Measurements from ENCODE around the gene GMDS. TPM values are rescaled to one million over a fixed set of nuclear protein-coding genes. Genes with fewer than 3 reads are reported as not detected.

Gene GMDS
- total RNA-seq, 2 experiments from 2014 or later = 38.4 to 41.3 TPM

- no peak overlapping the region for H3K4me3 Mint-ChIP-seq
- intact Hi-C loops (cut with micrococcal nuclease) = no loop called here
- no peaks in the 10 kb centered on the region for H3K4me1 Mint-ChIP-seq (ENCODE audit: low read depth)
- DNase-seq = no peak
- no peak overlapping the region for H3K27ac Mint-ChIP-seq
- peaks cover 9% of the 10 kb centered on the region for H3K36me3 Mint-ChIP-seq (ENCODE audit: low read depth)
- CTCF ChIA-PET = no interaction called here
- H3K27me3 Mint-ChIP-seq (ENCODE audit: low read depth) = no peaks in the 10 kb centered on the region
- H3K9me3 Mint-ChIP-seq = no peaks in the 10 kb centered on the region
Measured at GRCh38 chr6:1737463-1738311, 507.7 kb downstream of the GMDS start.

- H3K4me3 Mint-ChIP-seq = no peak overlapping the region
- CTCF ChIA-PET = no interaction called here
- H3K27me3 Mint-ChIP-seq (ENCODE audit: low read depth) = no peaks in the 10 kb centered on the region
- peaks cover 9% of the 10 kb centered on the region for H3K36me3 Mint-ChIP-seq (ENCODE audit: low read depth)
- intact Hi-C loops (cut with micrococcal nuclease) = no loop called here
- H3K4me1 Mint-ChIP-seq (ENCODE audit: low read depth) = no peaks in the 10 kb centered on the region
- H3K9me3 Mint-ChIP-seq = peaks cover 3% of the 10 kb centered on the region
- no peak for DNase-seq
- no peak overlapping the region for H3K27ac Mint-ChIP-seq
Measured at GRCh38 chr6:1736346-1737105, 508.9 kb downstream of the GMDS start.

GRCh38 chr6:1735239-1735803, 510.1 kb downstream of the GMDS start:
- DNase-seq = no peak
- no peaks in the 10 kb centered on the region for H3K4me1 Mint-ChIP-seq (ENCODE audit: low read depth)
- no peak overlapping the region for H3K27ac Mint-ChIP-seq
- H3K27me3 Mint-ChIP-seq (ENCODE audit: low read depth) = no peaks in the 10 kb centered on the region
- intact Hi-C loops (cut with micrococcal nuclease) = no loop called here
- CTCF ChIA-PET = no interaction called here
- no peak overlapping the region for H3K4me3 Mint-ChIP-seq
- peaks cover 7% of the 10 kb centered on the region for H3K9me3 Mint-ChIP-seq
- H3K36me3 Mint-ChIP-seq (ENCODE audit: low read depth) = peaks cover 16% of the 10 kb centered on the region

- no peak overlapping the region for H3K4me3 Mint-ChIP-seq
- CTCF ChIA-PET = no interaction called here
- H3K27me3 Mint-ChIP-seq (ENCODE audit: low read depth) = no peaks in the 10 kb centered on the region
- peaks cover 7% of the 10 kb centered on the region for H3K9me3 Mint-ChIP-seq
- peaks cover 17% of the 10 kb centered on the region for H3K36me3 Mint-ChIP-seq (ENCODE audit: low read depth)
- no peak overlapping the region for H3K27ac Mint-ChIP-seq
- no peaks in the 10 kb centered on the region for H3K4me1 Mint-ChIP-seq (ENCODE audit: low read depth)
- intact Hi-C loops (cut with micrococcal nuclease) = no loop called here
- DNase-seq = no peak
Measured at GRCh38 chr6:1730882-1731281, 514.5 kb downstream of the GMDS start.

GRCh38 chr6:1729750-1730140, 515.7 kb downstream of the GMDS start:
- Mint-ChIP-seq H3K9me3 (peaks cover 7% of the 10 kb centered on the region), H3K36me3 (ENCODE audit: low read depth) (peaks cover 22% of the 10 kb centered on the region), H3K4me1 (ENCODE audit: low read depth) (no peaks in the 10 kb centered on the region), H3K27me3 (ENCODE audit: low read depth) (no peaks in the 10 kb centered on the region), H3K27ac (no peak overlapping the region), H3K4me3 (no peak overlapping the region)
- intact Hi-C loops (cut with micrococcal nuclease) = no loop called here
- CTCF ChIA-PET = interaction anchor here (0.6 kb wide), 1 partner anchor 976 kb away, joined by 3 read pairs; no protein-coding TSS in a partner anchor
- no peak for DNase-seq

GRCh38 chr6:1729133-1729749, 516.2 kb downstream of the GMDS start:
- Mint-ChIP-seq H3K27me3 (ENCODE audit: low read depth) (no peaks in the 10 kb centered on the region), H3K9me3 (peaks cover 7% of the 10 kb centered on the region), H3K36me3 (ENCODE audit: low read depth) (peaks cover 25% of the 10 kb centered on the region), H3K4me3 (no peak overlapping the region), H3K27ac (no peak overlapping the region), H3K4me1 (ENCODE audit: low read depth) (no peaks in the 10 kb centered on the region)
- DNase-seq = no peak
- CTCF ChIA-PET = no interaction called here
- intact Hi-C loops (cut with micrococcal nuclease) = no loop called here

GRCh38 chr6:1726341-1726768, 519.0 kb downstream of the GMDS start:
- H3K9me3 Mint-ChIP-seq = peaks cover 4% of the 10 kb centered on the region

GRCh38 chr6:1724616-1725015, 520.8 kb downstream of the GMDS start:
- CTCF ChIA-PET = no interaction called here
- no peaks in the 10 kb centered on the region for H3K9me3 Mint-ChIP-seq
- no peak overlapping the region for H3K27ac Mint-ChIP-seq
- no peak for DNase-seq
- no peaks in the 10 kb centered on the region for H3K4me1 Mint-ChIP-seq (ENCODE audit: low read depth)
- H3K36me3 Mint-ChIP-seq (ENCODE audit: low read depth) = peaks cover 17% of the 10 kb centered on the region
- H3K4me3 Mint-ChIP-seq = no peak overlapping the region
- intact Hi-C loops (cut with micrococcal nuclease) = no loop called here
- no peaks in the 10 kb centered on the region for H3K27me3 Mint-ChIP-seq (ENCODE audit: low read depth)

More at GRCh38 chr6:1726341-1726768, 519.0 kb downstream of the GMDS start:
- H3K4me1 Mint-ChIP-seq (ENCODE audit: low read depth) = no peaks in the 10 kb centered on the region
- no peak overlapping the region for H3K27ac Mint-ChIP-seq
- DNase-seq = no peak
- peaks cover 24% of the 10 kb centered on the region for H3K36me3 Mint-ChIP-seq (ENCODE audit: low read depth)
- intact Hi-C loops (cut with micrococcal nuclease) = no loop called here
- no peak overlapping the region for H3K4me3 Mint-ChIP-seq
- CTCF ChIA-PET = no interaction called here
- H3K27me3 Mint-ChIP-seq (ENCODE audit: low read depth) = no peaks in the 10 kb centered on the region

- no peaks in the 10 kb centered on the region for H3K9me3 Mint-ChIP-seq
Measured at GRCh38 chr6:1724124-1724523, 521.3 kb downstream of the GMDS start.

GRCh38 chr6:1722801-1723200, 522.6 kb downstream of the GMDS start:
- H3K4me3 Mint-ChIP-seq = no peak overlapping the region
- CTCF ChIA-PET = interaction anchor here (0.5 kb wide), 1 partner anchor 415 kb away, joined by 3 read pairs; no protein-coding TSS in a partner anchor

More at GRCh38 chr6:1724124-1724523, 521.3 kb downstream of the GMDS start:
- Mint-ChIP-seq H3K4me1 (ENCODE audit: low read depth) (no peaks in the 10 kb centered on the region), H3K36me3 (ENCODE audit: low read depth) (peaks cover 17% of the 10 kb centered on the region), H3K27ac (no peak overlapping the region), H3K4me3 (no peak overlapping the region), H3K27me3 (ENCODE audit: low read depth) (no peaks in the 10 kb centered on the region)
- CTCF ChIA-PET = no interaction called here
- intact Hi-C loops (cut with micrococcal nuclease) = no loop called here
- no peak for DNase-seq

GRCh38 chr6:1720620-1721322, 524.6 kb downstream of the GMDS start:
- Mint-ChIP-seq H3K36me3 (ENCODE audit: low read depth) (peaks cover 17% of the 10 kb centered on the region), H3K9me3 (no peaks in the 10 kb centered on the region), H3K4me1 (ENCODE audit: low read depth) (no peaks in the 10 kb centered on the region), H3K4me3 (no peak overlapping the region), H3K27me3 (ENCODE audit: low read depth) (no peaks in the 10 kb centered on the region), H3K27ac (no peak overlapping the region)
- intact Hi-C loops (cut with micrococcal nuclease) = no loop called here
- CTCF ChIA-PET = no interaction called here
- DNase-seq = no peak

More at GRCh38 chr6:1722801-1723200, 522.6 kb downstream of the GMDS start:
- intact Hi-C loops (cut with micrococcal nuclease) = no loop called here
- H3K27me3 Mint-ChIP-seq (ENCODE audit: low read depth) = no peaks in the 10 kb centered on the region
- no peak for DNase-seq
- H3K9me3 Mint-ChIP-seq = no peaks in the 10 kb centered on the region
- no peaks in the 10 kb centered on the region for H3K4me1 Mint-ChIP-seq (ENCODE audit: low read depth)
- H3K27ac Mint-ChIP-seq = no peak overlapping the region
- peaks cover 20% of the 10 kb centered on the region for H3K36me3 Mint-ChIP-seq (ENCODE audit: low read depth)

GRCh38 chr6:1719922-1720321, 525.5 kb downstream of the GMDS start:
- DNase-seq = no peak
- Mint-ChIP-seq H3K4me3 (no peak overlapping the region), H3K27ac (no peak overlapping the region), H3K9me3 (no peaks in the 10 kb centered on the region), H3K4me1 (ENCODE audit: low read depth) (no peaks in the 10 kb centered on the region), H3K36me3 (ENCODE audit: low read depth) (peaks cover 14% of the 10 kb centered on the region), H3K27me3 (ENCODE audit: low read depth) (no peaks in the 10 kb centered on the region)
- CTCF ChIA-PET = no interaction called here
- intact Hi-C loops (cut with micrococcal nuclease) = no loop called here

All from activated naive CD4-positive, alpha-beta T cell treated with anti-CD3 and anti-CD28 coated beads for 36 hours (primary cell).